GM06990 (cell line): ENCODE measurements around the gene DSTYK.
"Not testable (repeated sequence)": the region's sequence is repeated elsewhere in the genome, so short reads cannot be mapped to it uniquely, and the experiment has no call there.

Experiments used
- DNase-seq: peaks from one replicate; pipeline ENCODE4 v3.0.0-alpha.2; 2011; ENCODE audit not compliant: insufficient read length; ENCODE audit errors: extremely low read depth
- H3K27me3 ChIP-seq: replicated peaks from 2 replicates; pipeline ENCODE4 v1.6.0; 2011; ENCODE audit warnings: low read length; ENCODE audit not compliant: control insufficient read depth, insufficient read depth
- H3K36me3 ChIP-seq: 2 replicates; pipeline ENCODE4 v1.5.1; 2011; ENCODE audit warnings: low read length; ENCODE audit not compliant: control insufficient read depth, insufficient read depth
- H3K4me3 ChIP-seq: replicated peaks from 2 replicates; pipeline ENCODE4 v1.5.1; 2011; ENCODE audit warnings: low read depth, mild to moderate bottlenecking, control low read depth, low read length
- CTCF ChIP-seq: IDR thresholded peaks from 2 replicates; pipeline ENCODE4 v1.5.1; 2011; ENCODE audit warnings: low read length, control low read depth, mild to moderate bottlenecking, inconsistent platforms; ENCODE audit not compliant: insufficient read depth, poor library complexity, severe bottlenecking

Gene DSTYK

GRCh38 chr1:205161076-205161475, 50.4 kb downstream of the DSTYK start:
- TF ChIP-seq CTCF: no peak
- DNase-seq: no peak
- H3K27me3 ChIP-seq: no peaks in the 10 kb centered on the region
- H3K36me3 ChIP-seq: peaks cover 4% of the 10 kb centered on the region
- no peak overlapping the region for H3K4me3 ChIP-seq

GRCh38 chr1:205158048-205158616, 53.4 kb downstream of the DSTYK start:
- H3K36me3 ChIP-seq: peaks cover 5% of the 10 kb centered on the region
- TF ChIP-seq CTCF: no peak
- no peaks in the 10 kb centered on the region for H3K27me3 ChIP-seq
- DNase-seq: no peak
- H3K4me3 ChIP-seq: no peak overlapping the region

- not testable (repeated sequence) for H3K4me3 ChIP-seq, H3K27me3 ChIP-seq, DNase-seq, H3K36me3 ChIP-seq
These were observed 55.7 kb downstream of the DSTYK start for GRCh38 chr1:205155665-205156377.

- no peak overlapping the region for H3K4me3 ChIP-seq
- H3K27me3 ChIP-seq: no peaks in the 10 kb centered on the region
- no peak for TF ChIP-seq CTCF
- no peak for DNase-seq
- peaks cover 3% of the 10 kb centered on the region for H3K36me3 ChIP-seq
These were observed 59.0 kb downstream of the DSTYK start for GRCh38 chr1:205152505-205152904.

- Histone ChIP-seq H3K4me3 (no peak overlapping the region), H3K27me3 (no peaks in the 10 kb centered on the region), H3K36me3 (no peaks in the 10 kb centered on the region)
- no peak for TF ChIP-seq CTCF
- no peak for DNase-seq
These were observed 60.7 kb downstream of the DSTYK start for GRCh38 chr1:205150651-205151428.

- Histone ChIP-seq H3K4me3 (no peak overlapping the region), H3K27me3 (no peaks in the 10 kb centered on the region), H3K36me3 (no peaks in the 10 kb centered on the region)
- no peak for TF ChIP-seq CTCF
- no peak for DNase-seq
These were observed 64.2 kb downstream of the DSTYK start for GRCh38 chr1:205147191-205147835.
